Subcutaneous adipose tissue (tissue), 4 donors: ENCODE data around the gene SVEP1. TPM values are rescaled to one million over a fixed set of nuclear protein-coding genes. Genes with fewer than 3 reads are reported as not detected.

ENCODE experiments used
- small RNA-seq: library from RNA; depleted of rRNA; stranded (forward); fragments of <200 nt; gene quantifications from one replicate; pipeline ENCODE3, GENCODE V24; 2016
- total RNA-seq, 4 donors: library from RNA; depleted of rRNA; stranded (reverse); fragments of >200 nt; gene quantifications; one replicate each; pipeline ENCODE4 v1.1.0, GENCODE V29; 2016
- TF ChIP-seq, protein P1 (sequence below): fragments of 450-650 bp; IDR thresholded peaks from one replicate; pipeline ENCODE4 v1.5.1; 2016; ENCODE audit warnings: low read depth, mild to moderate bottlenecking, control low read depth, antibody characterized with exemption, moderate library complexity

The SVEP1 gene
- total RNA-seq, 4 donors from 2014 or later = 87.2 to 204 (median 174) TPM

- TF ChIP-seq, protein P1, sequence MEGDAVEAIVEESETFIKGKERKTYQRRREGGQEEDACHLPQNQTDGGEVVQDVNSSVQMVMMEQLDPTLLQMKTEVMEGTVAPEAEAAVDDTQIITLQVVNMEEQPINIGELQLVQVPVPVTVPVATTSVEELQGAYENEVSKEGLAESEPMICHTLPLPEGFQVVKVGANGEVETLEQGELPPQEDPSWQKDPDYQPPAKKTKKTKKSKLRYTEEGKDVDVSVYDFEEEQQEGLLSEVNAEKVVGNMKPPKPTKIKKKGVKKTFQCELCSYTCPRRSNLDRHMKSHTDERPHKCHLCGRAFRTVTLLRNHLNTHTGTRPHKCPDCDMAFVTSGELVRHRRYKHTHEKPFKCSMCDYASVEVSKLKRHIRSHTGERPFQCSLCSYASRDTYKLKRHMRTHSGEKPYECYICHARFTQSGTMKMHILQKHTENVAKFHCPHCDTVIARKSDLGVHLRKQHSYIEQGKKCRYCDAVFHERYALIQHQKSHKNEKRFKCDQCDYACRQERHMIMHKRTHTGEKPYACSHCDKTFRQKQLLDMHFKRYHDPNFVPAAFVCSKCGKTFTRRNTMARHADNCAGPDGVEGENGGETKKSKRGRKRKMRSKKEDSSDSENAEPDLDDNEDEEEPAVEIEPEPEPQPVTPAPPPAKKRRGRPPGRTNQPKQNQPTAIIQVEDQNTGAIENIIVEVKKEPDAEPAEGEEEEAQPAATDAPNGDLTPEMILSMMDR = no peak
Observed at GRCh38 chr9:110320651-110321445, 258.7 kb downstream of the SVEP1 start.

DNA sequence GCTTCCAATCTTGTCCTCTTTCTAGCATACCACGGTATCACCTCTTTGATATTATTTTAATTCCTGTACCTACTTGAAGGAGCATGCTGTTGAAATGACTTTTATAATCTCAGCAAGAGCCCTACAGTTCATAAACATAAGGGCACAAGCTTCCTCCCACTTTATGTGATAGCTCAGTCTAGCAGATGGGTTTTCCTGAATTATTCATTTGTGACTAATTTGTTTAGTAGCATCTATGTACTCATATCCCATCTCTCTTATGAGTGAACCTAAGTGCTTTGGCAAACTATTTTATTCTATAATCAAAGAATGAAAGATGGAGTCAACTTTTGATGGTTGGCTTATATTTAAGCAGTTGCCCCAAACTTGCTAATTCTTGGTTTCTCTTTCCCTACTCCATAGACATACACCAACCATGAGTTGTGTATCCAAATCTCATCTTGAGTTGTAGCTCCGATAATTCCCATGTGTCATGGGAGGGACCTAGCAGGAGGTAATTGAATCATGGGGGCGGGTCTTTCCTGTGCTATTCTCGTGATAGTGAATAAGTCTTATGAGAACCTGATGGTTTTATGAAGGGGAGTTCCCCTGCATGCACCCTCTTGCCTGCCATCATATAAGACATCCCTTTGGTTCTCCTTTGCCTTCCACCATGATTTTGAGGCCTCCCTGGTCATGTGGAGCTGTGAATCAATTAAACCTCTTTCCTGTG is 259.6 kb downstream of the SVEP1 start:
- TF ChIP-seq, protein P1 = no peak

GRCh38 chr9:110317911-110318310 is 261.6 kb downstream of the SVEP1 start:
- TF ChIP-seq, protein P1 = no peak

- TF ChIP-seq, protein P1 = no peak
Observed at GRCh38 chr9:110316261-110317075, 263.1 kb downstream of the SVEP1 start.

Small RNA genes within 50 kb of the gene (small RNA-seq; reads per million reads assigned to genes)
- gene RNU6-1039P = not detected

Other genes starting within 250 kb of the SVEP1 start
- gene TXNDC8, start 241.9 kb downstream of the SVEP1 start, total RNA-seq = not detected
- gene MUSK, start 89.0 kb upstream of the SVEP1 start, total RNA-seq = under 1 TPM in 1 of 4 donors, not detected in 3; 0.22 TPM